GM21619 (cell line): ENCODE data around the gene FAM171A2.
"Not testable (repeated sequence)": the region's sequence is repeated elsewhere in the genome, so short reads cannot be mapped to it uniquely, and the experiment has no call there.

Source experiments
- ATAC-seq: cut with Tn5 transposase; IDR thresholded peaks from one replicate; pipeline ENCODE4 v1.9.1; 2021; ENCODE audit not compliant: unreplicated experiment

FAM171A2 gene

DNA sequence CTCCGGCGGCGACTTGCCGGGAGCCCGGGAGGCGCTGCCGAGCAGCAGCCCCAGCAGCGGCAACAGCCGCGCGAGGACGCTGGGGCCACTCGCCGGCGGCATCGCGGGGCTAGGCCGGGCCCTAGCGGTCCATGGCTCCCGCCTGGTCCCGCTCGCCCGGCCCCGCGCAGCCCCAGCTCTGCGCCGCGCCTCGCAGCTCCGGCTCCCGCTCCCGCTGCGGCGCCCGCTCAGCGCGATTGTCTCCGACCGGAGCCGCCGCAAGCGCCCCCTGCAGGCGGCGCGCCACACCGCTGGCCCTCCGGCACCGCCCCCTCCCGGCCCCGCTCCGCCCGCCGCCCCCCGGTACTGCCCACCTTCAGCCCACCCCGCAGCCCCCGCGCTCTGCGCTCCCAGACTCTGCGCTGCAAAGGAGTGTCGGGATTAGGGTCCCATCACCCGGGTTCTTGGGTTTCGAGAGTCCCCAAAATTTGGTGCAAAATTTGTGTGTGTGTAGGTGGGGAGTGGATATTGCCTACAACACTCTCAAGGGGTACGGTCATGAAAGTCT, at the start of gene FAM171A2:
Gene FAM171A2 (minus strand): TSS at position 241 of the 547 bp plus-strand sequence. CDS start 139 bp downstream, at position 102.
- ATAC-seq, result no peak

DNA sequence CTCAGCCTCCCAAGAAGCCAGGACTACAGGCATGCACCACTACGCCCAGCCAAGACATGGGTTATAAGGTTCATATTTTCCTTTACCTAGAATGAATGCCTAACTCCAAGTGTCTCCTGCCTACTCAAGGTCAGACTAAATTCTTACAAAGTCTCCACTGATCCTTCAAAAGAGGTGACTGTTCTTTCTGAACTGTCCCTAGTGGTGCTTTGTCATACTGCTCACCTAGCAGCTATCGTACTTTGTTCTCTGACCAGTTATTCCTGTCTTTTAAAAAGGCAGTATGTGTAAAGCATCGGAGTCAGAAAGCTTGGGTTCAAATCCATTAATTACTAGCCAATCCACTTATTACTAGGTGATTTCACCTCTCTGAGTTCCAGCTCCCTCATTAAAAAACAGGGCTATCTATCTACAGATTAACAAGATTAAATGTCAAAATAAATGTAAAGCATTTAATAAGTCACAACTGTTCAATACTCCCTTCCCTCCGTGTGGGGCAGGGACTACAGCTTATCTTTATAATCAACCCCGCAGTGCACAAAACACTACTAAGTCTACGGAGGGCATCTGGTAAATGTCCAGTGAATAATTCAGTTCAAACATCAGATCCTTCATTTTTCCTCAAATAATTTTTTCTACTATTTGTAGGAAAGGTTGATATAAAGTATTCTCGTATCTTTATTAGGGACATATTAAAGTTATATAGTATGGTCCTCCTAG, 45.8 kb upstream of the FAM171A2 start:
- ATAC-seq, result no peak

DNA sequence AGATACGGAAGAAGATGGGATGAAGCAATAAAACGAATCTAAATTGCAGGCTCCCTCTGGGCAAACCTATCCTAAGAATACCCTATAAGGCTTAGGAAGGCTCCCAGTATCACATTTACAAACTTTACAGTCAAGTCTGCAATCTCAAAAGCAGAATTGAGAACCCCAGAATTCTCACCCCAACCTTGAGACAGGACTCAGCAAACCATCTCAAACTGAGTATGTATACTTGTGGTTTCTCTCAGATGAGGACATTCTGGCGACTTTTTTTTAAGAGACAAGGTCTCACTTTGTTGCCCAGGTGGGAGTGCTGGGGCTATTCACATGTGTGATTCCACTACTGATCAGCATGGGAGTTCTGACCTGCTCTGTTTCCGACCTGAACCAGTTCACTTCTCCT, 45.1 kb upstream of the FAM171A2 start:
- ATAC-seq, result no peak

DNA sequence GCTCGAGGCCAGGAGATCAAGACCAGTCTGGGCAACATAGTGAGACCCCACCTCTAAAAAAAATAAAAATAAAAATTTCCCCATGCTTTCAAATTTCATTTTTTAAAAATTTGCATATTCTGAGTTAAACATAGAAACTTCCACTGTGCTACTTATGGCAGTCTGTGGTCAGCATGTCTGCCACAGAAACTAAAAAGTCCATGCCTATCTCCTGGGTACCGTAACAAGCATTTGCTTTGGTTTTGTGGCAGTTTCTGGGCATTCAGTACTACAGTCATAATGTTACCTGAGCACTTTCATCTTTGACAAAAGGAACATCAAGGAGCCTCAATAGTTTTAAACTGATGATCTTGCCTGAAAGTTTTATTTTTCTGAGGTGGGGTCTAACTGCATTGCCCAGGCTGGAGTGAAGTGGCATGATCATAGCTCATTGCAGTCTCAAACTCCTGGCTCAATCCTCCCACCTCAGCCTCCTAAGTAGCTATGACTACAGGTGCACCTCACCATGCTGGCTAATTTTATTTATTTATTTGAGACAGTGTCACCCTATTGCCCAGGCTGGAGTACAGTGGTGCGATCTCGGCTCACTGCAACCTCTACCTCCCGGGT, 39.0 kb upstream of the FAM171A2 start:
- no peak for ATAC-seq

DNA sequence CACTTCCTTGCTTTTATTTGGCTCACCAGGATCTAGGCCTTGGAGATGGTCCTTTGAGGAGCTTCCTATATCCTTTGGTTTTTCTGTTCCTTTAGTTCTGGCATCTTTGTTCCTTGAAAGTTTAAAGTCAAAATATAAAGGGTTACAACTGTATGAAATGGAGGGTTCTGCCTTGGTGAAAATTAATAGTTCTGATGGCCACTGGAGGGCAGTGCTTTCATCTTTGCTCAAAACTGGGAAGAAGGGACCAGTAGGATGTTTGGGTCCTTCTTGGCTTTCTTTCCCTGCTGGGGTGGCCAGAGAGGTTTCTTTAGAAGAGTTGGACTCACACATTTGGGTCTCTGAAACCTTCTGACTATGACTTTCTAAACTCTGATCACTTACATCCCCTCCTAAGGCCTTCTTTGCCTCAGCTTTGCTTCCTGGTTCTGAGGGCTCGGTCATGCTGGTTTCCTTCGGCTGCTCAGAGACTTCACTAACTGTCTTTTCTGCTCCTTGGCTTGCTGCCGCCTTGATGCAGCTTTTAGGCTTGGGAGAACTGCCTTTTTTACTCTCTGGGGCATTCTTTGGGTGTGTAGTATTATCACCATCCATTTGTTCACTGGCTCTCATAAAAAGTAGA, 36.7 kb upstream of the FAM171A2 start:
- no peak for ATAC-seq

DNA sequence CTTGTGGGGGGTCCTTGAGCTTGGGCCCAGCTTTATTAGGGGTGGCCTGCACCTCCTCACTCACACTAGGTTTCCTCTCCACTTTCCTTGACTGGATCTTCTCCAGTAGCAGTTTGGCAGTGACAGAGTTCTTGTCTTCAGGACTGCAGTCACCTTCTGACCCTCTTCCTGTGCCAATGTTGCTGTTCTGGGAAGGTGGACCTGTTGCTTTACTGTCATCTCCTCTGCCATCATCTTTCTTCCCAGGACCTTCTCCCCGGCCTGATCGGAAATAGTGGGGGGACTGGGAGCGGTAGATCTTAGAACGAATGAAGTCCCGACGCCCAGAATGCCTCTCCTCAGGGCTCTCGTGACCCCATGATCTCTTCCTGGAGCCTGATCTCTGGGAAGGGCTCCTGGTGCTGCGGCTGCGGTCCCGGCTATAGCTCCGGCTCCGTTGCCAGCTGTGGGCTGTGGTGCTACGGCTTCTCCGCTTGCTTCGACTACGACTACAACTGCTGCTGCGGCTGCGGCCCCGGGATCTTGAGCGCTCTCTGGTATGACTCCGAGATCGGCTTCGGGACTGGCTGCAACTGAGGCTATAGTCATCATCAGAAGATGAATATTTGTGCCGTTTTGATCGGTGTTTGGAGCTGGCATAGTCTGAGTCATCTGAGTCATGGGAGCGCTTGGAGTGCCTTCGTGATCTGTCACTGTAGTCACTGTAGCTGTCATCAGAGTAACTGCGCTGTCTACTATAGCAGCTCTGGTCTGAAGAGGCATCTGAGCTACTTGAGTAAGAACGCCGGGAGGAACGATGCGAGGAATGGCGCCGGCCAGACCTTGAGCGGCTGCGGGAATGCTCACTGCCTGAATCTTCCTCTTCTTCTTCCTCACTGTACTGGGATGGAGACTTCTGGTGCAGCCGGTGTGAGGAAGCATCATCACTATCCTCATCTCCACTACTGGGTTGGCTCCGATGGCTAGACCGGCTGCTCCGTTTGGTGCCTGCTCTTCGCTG, 35.3 kb upstream of the FAM171A2 start:
- ATAC-seq, result no peak

DNA sequence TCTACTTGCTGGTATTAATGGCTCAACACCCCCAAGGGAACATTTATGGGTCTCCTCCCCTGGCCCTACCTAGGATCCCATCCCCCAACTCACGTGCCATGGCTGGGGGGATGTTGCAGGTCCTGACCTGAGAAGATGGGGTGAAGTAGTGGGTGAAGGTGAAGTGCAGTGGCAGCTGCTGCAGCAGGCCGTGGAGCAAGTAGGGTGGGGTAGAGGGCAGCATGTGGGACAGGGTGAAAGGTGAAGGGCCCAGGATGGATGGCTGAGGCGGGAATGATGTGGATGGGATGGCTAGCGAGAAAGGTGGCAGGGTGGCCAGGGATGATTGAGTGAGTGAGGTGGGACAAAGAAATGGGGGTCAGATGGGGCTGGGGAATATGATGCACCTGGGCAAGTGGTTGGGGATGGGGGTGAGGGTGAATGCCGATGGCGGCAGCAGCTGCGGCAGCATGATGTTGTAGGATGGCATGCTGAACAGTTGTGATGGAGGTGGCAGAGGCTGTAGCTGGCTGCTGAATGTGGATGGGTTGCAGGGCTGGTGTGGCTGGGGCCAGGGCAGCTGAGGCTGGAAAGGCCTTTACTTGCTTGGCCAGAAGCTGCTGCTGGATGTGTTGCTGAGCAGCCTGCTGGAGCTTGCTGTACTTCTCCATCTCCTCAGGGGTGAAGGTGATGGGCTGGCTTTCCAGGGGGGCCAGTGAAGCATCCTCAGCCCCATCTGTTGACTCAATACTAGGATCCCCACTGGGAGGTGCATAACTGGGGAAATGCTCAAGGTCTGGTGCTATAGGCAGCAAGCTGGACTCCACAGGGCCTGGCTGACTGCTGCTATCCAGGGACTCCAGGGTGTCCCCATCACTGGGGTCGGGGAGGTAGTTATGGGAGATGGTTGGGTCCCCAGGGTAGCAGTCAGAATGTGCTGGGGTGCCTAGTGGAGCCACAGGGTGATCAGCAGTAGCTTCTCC, 34.1 kb upstream of the FAM171A2 start:
- no peak for ATAC-seq

DNA sequence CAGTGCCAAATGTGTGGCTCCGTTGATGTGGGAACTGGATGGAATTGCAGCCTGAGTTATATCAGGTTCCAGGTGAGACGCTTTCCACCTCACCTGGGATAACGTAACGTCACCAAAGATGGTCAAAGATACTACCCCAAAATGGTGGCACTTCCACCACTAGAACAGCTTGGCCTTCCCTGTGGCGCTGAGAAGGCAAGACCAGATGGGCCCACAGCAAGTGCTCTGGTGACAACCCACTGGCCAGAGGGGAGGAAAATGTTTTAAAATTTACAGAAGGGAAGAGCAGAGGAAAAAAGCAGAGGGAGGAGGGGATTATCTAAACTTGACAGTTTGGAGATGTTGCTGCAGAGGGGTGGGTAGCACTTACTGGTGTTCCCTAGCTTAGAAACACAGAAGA, 33.3 kb upstream of the FAM171A2 start:
- no peak for ATAC-seq

DNA sequence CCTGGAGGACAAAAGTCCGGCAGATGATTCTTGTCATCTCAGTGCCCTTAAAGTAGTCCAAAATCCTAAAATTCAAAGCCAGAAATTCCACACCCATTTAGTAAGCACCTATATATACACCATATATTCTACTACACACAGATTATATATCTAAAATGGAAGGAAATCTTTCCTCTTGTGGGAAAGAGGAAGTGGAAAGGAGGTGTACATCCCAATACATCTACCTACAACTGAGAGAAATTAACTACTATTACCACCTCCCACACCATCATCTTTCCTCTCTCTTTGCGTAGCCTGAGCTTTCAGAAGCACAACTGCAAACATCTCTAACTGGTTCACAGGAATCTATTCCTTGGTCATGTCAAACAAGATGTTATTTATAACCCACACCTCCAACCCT, 31.2 kb upstream of the FAM171A2 start:
- ATAC-seq, result no peak

DNA sequence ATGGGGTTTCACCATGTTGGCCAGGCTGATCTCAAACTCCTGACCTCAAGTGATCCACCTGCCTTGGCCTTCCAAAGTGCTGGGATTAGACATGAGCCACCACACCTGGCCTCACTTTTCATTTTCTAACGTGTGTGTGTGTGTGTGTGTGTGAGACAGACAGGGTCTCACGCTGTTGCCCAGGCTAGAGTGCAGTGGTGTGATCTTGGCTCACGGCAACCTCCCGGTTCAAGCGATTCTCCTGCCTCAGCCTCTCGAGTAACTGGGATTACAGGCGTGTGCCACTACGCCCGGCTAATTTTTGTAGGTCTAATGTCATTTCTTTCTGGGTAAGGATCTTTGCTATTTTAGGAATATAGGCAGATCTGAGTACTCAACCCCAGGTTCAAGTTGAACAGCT, 30.5 kb upstream of the FAM171A2 start:
- not testable (repeated sequence) for ATAC-seq

DNA sequence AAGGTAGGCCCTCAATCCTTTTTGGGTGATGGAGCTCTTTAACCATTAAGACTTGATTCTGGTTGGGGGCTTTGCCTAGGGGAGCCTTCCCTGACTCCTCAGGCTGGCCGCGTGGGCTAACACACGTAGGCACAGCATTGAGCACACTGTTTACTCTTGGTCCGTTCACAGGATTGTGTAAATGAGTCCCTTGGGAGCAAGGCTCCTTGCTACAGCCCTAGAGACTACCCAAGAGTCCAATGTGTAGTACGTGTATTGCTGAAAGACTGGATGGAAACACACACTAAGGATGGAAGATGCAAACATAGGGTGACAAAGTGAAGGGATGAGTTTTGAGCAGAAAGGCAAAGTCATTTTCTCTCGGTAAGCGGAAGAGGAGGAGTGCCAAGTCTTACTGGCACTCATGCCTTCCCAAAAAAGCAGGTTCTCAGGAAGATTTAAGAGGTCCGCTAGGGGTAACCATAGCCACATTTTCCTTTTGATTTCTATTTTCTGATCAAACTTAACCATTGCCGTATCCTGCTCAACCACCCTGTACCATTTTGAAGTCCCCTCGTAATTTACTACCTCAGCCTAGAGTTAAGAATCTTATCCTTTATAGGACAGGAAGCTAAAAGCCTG, 26.7 kb upstream of the FAM171A2 start:
- no peak for ATAC-seq

DNA sequence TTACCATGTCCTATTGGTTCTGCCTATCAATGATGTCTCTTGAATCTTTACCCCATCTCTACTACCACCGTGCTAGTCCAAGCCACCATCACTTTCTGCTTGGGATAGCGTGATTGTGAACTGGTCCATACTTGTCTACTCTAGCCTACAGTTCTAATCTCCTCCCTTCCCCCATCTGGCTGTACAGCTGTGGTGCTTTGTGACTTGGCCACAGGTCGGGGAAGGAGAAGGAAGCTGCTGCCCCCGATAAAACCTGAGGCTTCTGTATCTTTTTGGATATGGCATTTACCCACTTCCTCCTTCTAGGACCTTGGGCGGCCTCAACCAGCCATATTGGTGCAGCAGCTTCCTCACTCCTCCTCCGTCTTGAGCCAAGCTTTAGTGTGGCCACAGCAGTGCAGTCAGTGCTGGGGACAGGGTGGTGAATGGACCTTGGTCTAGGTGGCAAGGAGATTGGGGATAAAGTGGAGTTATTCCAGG, 26.1 kb upstream of the FAM171A2 start:
- ATAC-seq, result no peak

DNA sequence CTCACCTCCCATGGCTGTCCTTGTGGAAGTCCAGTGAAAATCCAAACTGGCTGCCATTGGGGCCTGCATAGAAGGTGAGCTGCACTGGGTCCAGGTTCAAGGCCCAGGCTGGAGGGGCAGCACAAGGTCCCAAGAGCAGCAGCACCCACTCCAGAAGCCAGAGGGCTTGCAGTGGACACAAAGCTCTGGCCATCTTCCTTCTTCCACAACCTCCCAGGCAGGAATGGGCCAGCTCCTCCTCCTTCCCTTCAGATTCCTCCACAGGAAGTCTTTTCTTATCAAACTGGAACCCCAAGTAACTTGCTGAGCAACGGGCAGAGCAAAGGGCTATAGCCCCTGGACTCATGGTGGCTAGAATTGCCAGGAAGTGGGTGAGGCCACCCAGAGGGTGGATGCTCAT, 25.6 kb upstream of the FAM171A2 start, which contains the start of gene ITGA2B:
Gene ITGA2B (minus strand): TSS at position 369 of the 400 bp plus-strand sequence. CDS start 176 bp downstream, at position 193.
- ATAC-seq, result no peak

DNA sequence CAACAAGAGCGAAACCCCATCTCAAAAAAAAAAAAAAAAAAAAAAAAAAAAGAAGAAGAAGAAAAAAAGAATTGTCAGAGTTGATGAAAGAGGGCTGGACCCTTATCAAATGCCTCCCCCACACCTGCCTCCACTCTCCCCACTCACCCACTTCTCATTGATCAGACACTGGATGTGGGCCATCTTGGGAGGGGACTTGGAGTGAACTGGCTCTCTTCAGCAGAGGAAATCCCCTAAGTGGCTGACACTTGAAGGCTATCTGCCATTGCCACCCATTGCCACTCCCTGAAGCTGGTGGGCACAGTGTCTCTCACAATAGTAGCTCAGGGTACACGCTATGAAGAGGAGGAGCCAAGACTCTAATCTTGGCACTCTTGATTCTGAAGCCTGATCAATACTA, 24.2 kb upstream of the FAM171A2 start:
- no peak for ATAC-seq

DNA sequence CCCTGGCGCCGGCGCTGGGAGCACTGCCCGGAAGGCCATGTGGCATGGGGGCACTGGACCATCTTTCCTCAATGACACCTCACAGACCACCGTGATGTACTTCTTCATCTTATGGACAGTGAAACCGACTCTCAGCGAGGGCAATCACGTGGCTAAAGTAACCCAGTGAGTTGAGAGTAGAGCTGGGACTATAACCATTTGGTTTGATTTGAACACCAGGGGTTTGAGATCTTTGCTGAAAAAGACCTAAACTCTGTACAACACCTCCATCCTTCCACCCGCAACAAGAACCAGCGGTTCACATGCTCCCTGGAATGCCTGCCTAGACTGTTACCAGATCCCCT, 22.5 kb upstream of the FAM171A2 start:
- ATAC-seq, result no peak

DNA sequence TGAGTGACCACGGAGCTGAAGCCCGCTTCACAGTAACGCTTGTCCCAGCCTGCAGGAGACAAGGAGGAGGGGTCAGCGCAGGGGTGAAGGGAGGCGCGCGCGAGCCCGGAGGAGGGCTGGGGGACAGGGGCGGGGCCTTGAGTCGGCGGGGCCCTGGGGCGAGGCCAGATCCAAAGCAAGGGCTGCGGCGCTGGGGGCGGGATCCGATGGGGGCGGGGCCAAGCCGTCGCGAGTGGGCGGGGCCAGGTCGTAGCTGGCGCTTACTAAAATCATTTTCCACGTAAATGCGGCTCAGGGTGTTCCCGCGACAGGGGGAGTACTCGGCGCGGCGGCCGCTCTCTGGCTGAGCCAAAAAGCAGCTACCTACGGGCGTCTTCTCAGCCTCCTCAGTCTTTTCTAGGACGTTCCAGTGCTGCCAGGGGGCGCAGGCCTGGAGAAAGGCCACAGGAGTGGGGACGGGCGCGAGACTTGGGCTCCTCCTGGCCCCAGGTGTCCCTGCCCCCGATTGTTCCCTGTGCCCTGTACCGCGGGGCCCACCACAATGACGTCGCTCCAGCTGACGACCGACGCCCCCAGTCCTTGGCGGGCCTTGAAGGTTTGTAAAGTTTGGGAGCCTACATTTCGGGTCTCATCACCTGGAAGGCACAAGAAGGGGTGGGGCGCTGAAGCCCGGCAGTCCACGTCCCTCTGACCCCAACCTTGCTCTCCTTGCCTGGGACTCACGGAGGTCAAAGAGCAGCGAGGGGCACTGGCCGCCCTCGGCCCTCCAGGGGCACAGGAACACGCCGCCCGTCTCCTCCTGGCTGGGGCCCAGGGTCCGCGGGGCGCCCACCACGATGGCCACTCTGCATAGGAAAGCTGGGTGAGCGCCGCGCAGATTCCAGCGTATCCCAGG, 21.9 kb upstream of the FAM171A2 start:
- ATAC-seq, result peak; percentile 52

DNA sequence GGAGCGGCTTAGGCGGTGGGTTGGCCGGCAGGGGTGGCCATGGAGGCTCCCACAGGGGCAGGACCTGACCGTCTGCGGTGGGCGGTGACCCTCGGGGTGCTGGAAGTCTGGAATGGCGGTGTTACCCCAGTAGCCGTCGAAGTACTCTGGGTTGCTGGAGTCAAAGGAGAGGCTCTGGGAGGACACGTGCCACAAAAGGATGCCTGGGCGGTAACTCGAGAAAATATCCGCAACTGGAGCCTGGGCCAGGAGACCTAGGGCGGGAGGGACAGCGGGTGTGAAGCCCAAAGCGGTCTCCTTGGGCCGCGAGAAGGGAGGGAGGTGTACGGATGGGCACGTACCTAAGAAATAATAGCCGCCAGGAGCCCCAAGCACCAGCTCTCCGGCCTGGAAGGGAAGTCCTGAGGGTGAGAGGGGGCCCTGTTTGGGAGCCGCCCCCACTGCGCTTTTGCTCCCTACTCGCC, 21.2 kb upstream of the FAM171A2 start:
- ATAC-seq, result no peak

DNA sequence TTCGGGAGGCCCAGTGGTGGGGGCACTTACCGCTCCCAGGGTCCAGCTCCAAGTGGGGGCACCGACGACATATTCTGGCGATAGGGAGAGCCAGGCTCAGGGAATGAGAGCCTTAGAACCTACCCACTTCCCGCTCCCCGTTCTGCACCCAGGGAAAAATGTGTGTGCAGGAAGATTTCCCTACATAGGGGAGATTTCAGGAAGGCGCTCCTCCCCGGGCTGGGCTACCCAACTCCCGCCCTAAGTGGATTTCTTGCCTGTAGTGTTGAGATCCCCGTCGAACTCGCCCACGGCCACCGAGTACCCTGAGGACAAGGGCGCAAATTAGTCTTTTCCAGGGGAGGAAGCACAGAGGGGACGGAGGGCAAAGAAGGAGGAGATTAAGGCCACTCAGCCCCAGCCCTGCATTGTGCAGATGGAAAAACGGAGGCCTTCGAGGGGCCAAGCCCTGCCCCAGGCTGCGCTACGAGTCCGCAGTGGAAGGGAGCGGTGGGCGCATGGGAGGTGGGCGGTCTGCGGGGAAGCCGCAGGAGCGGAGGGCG, 20.7 kb upstream of the FAM171A2 start:
- ATAC-seq, result no peak
